Aorta (tissue), 5 donors: ENCODE measurements around the gene SHISA4. TPM values are rescaled to one million over a fixed set of nuclear protein-coding genes. Genes with fewer than 3 reads are reported as not detected.

Source experiments
- ATAC-seq: fragments of 200-7000 bp; cut with Tn5 transposase; one replicate; pipeline ENCODE4 v1.9.1; 2022; ENCODE audit warnings: moderate library complexity; ENCODE audit not compliant: low FRiP score
- DNase-seq, 2 donors: peaks; one replicate each; pipeline ENCODE4 v3.0.0-alpha.2; 2020
- H3K27ac ChIP-seq, 2 donors: one replicate each; pipeline ENCODE4 v1.5.1; 2013; ENCODE audit warnings: low read length in 2 of 2, mild to moderate bottlenecking in 2 of 2, moderate library complexity in 2 of 2, control low read depth in 1 of 2, inconsistent platforms in 1 of 2, low read depth in 1 of 2
- H3K27me3 ChIP-seq, 2 donors: one replicate each; pipeline ENCODE4 v1.6.1; 2013; ENCODE audit warnings: control low read depth in 1 of 2, low read length in 1 of 2, mild to moderate bottlenecking in 1 of 2, moderate library complexity in 1 of 2; ENCODE audit not compliant: insufficient read depth in 2 of 2, control insufficient read depth in 1 of 2
- H3K36me3 ChIP-seq, 2 donors: one replicate each; pipeline ENCODE4 v1.6.1; 2013; ENCODE audit warnings: control low read depth in 1 of 2, low read length in 1 of 2, mild to moderate bottlenecking in 1 of 2; ENCODE audit not compliant: insufficient read depth in 2 of 2, control insufficient read depth in 1 of 2
- H3K4me1 ChIP-seq, 2 donors: one replicate each; pipeline ENCODE4 v1.6.1; 2013; ENCODE audit warnings: low read length in 2 of 2, control low read depth in 1 of 2, mild to moderate bottlenecking in 1 of 2, moderate library complexity in 1 of 2; ENCODE audit not compliant: insufficient read depth in 2 of 2, control insufficient read depth in 1 of 2
- H3K4me3 ChIP-seq, 2 donors: one replicate each; pipeline ENCODE4 v1.5.1; 2013; ENCODE audit warnings: low read length in 2 of 2, control low read depth in 1 of 2, mild to moderate bottlenecking in 1 of 2
- H3K9me3 ChIP-seq: one replicate; pipeline ENCODE4 v1.6.1; 2013; ENCODE audit warnings: mild to moderate bottlenecking, low read length; ENCODE audit not compliant: control insufficient read depth
- WGBS, 2 donors: extraction: QIAGEN DNeasy Blood & Tissue Kit; methylation state at CpG; one replicate each; pipeline ENCODE4 v1.1.7; 2013; 5-methylcytosine and 5-hydroxymethylcytosine counted together
- intact Hi-C, 2 donors: fragments of 100-400 bp; cut with DNase I; formaldehyde crosslinking; loops; one replicate each; pipeline versions ENCODE4 v1.14.2 to v1.15.0; 2022
- polyA plus RNA-seq, 2 donors: library from polyadenylated mRNA; stranded (reverse); fragments of 200-250 nt; gene quantifications; one replicate each; pipeline ENCODE4 v1.2.3, GENCODE V29; 2013
- total RNA-seq, 2 donors: library from RNA; stranded (reverse); fragmentation: NEBNext Ultra II Directional; extraction: Animal tissue kit (Norgen Biotek cat#: 25700); gene quantifications; one replicate each; pipeline ENCODE4 v1.2.1, GENCODE V29; 2021
- donor health status: healthy with polysubstance abuse.
- donor health status: Bipolar disorder and iron deficiency.
- donor health status: DM: no; HTN: no; CAD: no.
- donor health status: DM: no; HTN: no; CAD: no.
- donor health status: DM: yes; HTN: yes; CAD: no.

Gene SHISA4
- total and polyA plus RNA-seq, 4 donors = 30.6 to 93.1 (median 58.0) TPM

- Histone ChIP-seq H3K27me3 (no peaks in the 10 kb centered on the region), H3K4me3 (no peak overlapping the region), H3K9me3 (no peaks in the 10 kb centered on the region), H3K36me3 (peaks cover 5 to 6% of the 10 kb centered on the region in 2 donors), H3K4me1 (peaks cover 2 to 6% of the 10 kb centered on the region in 2 donors), H3K27ac (peak overlapping the region; percentile 85 to 97)
- 5 to 8% methylated on average over 7 of the region's 7 CpGs for WGBS, 2 donors
- intact Hi-C loops = loop anchor here in 1 of 2 donors (1.0 kb wide), 1 partner anchor 25 kb away; no protein-coding TSS in a partner anchor
- ATAC-seq = peak; percentile 80
- no peak for DNase-seq
Measured at GRCh38 chr1:201917362-201918033, 28.8 kb downstream of the SHISA4 start.

- H3K9me3 ChIP-seq = no peaks in the 10 kb centered on the region
- no peak for DNase-seq
- 13 to 22% methylated on average over 5 of the region's 5 CpGs for WGBS, 2 donors
- no peak overlapping the region for H3K4me3 ChIP-seq
- peaks cover 2 to 5% of the 10 kb centered on the region in 2 donors for H3K4me1 ChIP-seq
- ATAC-seq = no peak
- H3K27ac ChIP-seq = peak overlapping the region; percentile 85 to 92
- peaks cover 5 to 7% of the 10 kb centered on the region in 2 donors for H3K36me3 ChIP-seq
- no peaks in the 10 kb centered on the region for H3K27me3 ChIP-seq
- intact Hi-C loops = no loop called here
Measured at GRCh38 chr1:201918343-201918742, 29.6 kb downstream of the SHISA4 start.

- intact Hi-C loops = no loop called here
- Histone ChIP-seq H3K4me1 (peaks cover 2 to 5% of the 10 kb centered on the region in 2 donors), H3K27me3 (no peaks in the 10 kb centered on the region), H3K9me3 (no peaks in the 10 kb centered on the region), H3K27ac (peak overlapping the region in 1 of 2 donors; percentile 50), H3K36me3 (peaks cover 3% of the 10 kb centered on the region in 2 donors), H3K4me3 (no peak overlapping the region)
- 91 to 93% methylated on average over 3 of the region's 3 CpGs for WGBS, 2 donors
- DNase-seq (no peak), ATAC-seq (no peak)
Measured at GRCh38 chr1:201921952-201922558, 33.4 kb downstream of the SHISA4 start.

GRCh38 chr1:201925301-201925567, 36.5 kb downstream of the SHISA4 start:
- Histone ChIP-seq H3K36me3 (peaks cover 0 to 6% of the 10 kb centered on the region in 2 donors), H3K4me3 (no peak overlapping the region), H3K4me1 (peaks cover 8% of the 10 kb centered on the region in 2 donors), H3K9me3 (no peaks in the 10 kb centered on the region), H3K27ac (no peak overlapping the region), H3K27me3 (no peaks in the 10 kb centered on the region)
- intact Hi-C loops = no loop called here
- 52 to 67% methylated on average over 2 of the region's 2 CpGs for WGBS, 2 donors
- ATAC-seq = no peak
- no peak for DNase-seq

- no peak for DNase-seq
- Histone ChIP-seq H3K27me3 (no peaks in the 10 kb centered on the region), H3K9me3 (no peaks in the 10 kb centered on the region), H3K4me1 (peaks cover 6 to 7% of the 10 kb centered on the region in 2 donors), H3K27ac (peak overlapping the region; percentile 15 to 92), H3K4me3 (no peak overlapping the region), H3K36me3 (peaks cover 0 to 4% of the 10 kb centered on the region in 2 donors)
- ATAC-seq = no peak
- intact Hi-C loops = no loop called here
- 15 to 17% methylated on average over 5 of the region's 5 CpGs for WGBS, 2 donors
Measured at GRCh38 chr1:201925981-201926645, 37.4 kb downstream of the SHISA4 start.

- Histone ChIP-seq H3K4me3 (no peak overlapping the region), H3K27me3 (no peaks in the 10 kb centered on the region), H3K27ac (peak overlapping the region in 1 of 2 donors; percentile 59), H3K4me1 (peaks cover 6 to 7% of the 10 kb centered on the region in 2 donors), H3K36me3 (peaks cover 0 to 3% of the 10 kb centered on the region in 2 donors), H3K9me3 (no peaks in the 10 kb centered on the region)
- intact Hi-C loops = loop anchor here in 1 of 2 donors (1.0 kb wide), 1 partner anchor 18 kb away; the partner anchor contains the start of gene LMOD1
- DNase-seq (no peak), ATAC-seq (no peak)
- WGBS, 2 donors = 67 to 72% methylated on average over 3 of the region's 3 CpGs
Measured at GRCh38 chr1:201928266-201928665, 39.6 kb downstream of the SHISA4 start.

- no peak for ATAC-seq
- Histone ChIP-seq H3K4me1 (peaks cover 10 to 13% of the 10 kb centered on the region in 2 donors), H3K36me3 (peaks cover 0 to 6% of the 10 kb centered on the region in 2 donors)
Measured at GRCh38 chr1:201930137-201930536, 41.4 kb downstream of the SHISA4 start.

GRCh38 chr1:201930803-201931202, 42.1 kb downstream of the SHISA4 start:
- DNase-seq = no peak
- peaks cover 0 to 6% of the 10 kb centered on the region in 2 donors for H3K36me3 ChIP-seq
- H3K27me3 ChIP-seq = no peaks in the 10 kb centered on the region
- 34 to 35% methylated on average over 5 of the region's 5 CpGs for WGBS, 2 donors
- intact Hi-C loops = no loop called here
- no peaks in the 10 kb centered on the region for H3K9me3 ChIP-seq
- H3K4me1 ChIP-seq = peaks cover 10 to 13% of the 10 kb centered on the region in 2 donors
- no peak for ATAC-seq
- H3K4me3 ChIP-seq = no peak overlapping the region
- peak overlapping the region; percentile 21 to 94 for H3K27ac ChIP-seq

More at GRCh38 chr1:201930137-201930536, 41.4 kb downstream of the SHISA4 start:
- no peak for DNase-seq
- Histone ChIP-seq H3K27me3 (no peaks in the 10 kb centered on the region), H3K9me3 (no peaks in the 10 kb centered on the region), H3K27ac (peak overlapping the region; percentile 7 to 94), H3K4me3 (no peak overlapping the region)
- intact Hi-C loops = no loop called here
- WGBS, 2 donors = 32 to 38% methylated on average over 4 of the region's 4 CpGs
